Stomach (tissue), 9 donors: ENCODE measurements around the gene ARHGAP24. TPM values are rescaled to one million over a fixed set of nuclear protein-coding genes. Genes with fewer than 3 reads are reported as not detected.

Source experiments
- DNase-seq, 2 donors: peaks; one replicate each; pipeline versions ENCODE4 v3.0.0 to v3.0.0-alpha.2; 2013 to 2019
- H3K27ac ChIP-seq, 5 donors: fragments of 200-600 bp in 4 of 5; sonication (generic) in 4 of 5; one replicate each; pipeline ENCODE4 v1.5.1; 2013 to 2019; ENCODE audit warnings: mild to moderate bottlenecking in 1 of 5, moderate library complexity in 1 of 5
- H3K27me3 ChIP-seq, 3 donors: fragments of 200-600 bp; sonication (generic); one replicate each; pipeline ENCODE4 v1.5.1; 2017 to 2019; ENCODE audit warnings: mixed run types in 1 of 3
- H3K36me3 ChIP-seq, 4 donors: fragments of 200-600 bp; sonication (generic); 1 replicate in 3 of 4; 2 replicates in 1 of 4; pipeline ENCODE4 v1.5.1; 2016 to 2019
- H3K4me1 ChIP-seq, 4 donors: fragments of 200-600 bp; sonication (generic); one replicate each; pipeline ENCODE4 v1.5.1; 2016 to 2019
- H3K4me3 ChIP-seq, 4 donors: fragments of 200-600 bp; sonication (generic) in 3 of 4; one replicate each; pipeline ENCODE4 v1.5.1; 2016 to 2019; ENCODE audit warnings: mild to moderate bottlenecking in 1 of 4
- H3K9me3 ChIP-seq, 4 donors: fragments of 200-600 bp; sonication (generic); one replicate each; pipeline ENCODE4 v1.5.1; 2016 to 2019
- EP300 ChIP-seq: sonication (generic); formaldehyde crosslinking; IDR thresholded peaks from one replicate; pipeline ENCODE4 v1.6.1; 2017; ENCODE audit warnings: antibody characterized with exemption
- POLR2A ChIP-seq, 4 donors: fragments of 450-650 bp; IDR thresholded peaks; one replicate each; pipeline ENCODE4 v1.6.1; 2016; ENCODE audit warnings: antibody characterized with exemption in 4 of 4, control low read depth in 2 of 4, mild to moderate bottlenecking in 1 of 4, moderate library complexity in 1 of 4
- POLR2AphosphoS5 ChIP-seq, 3 donors: sonication (generic); formaldehyde crosslinking; IDR thresholded peaks; one replicate each; pipeline ENCODE4 v1.6.1; 2016; ENCODE audit warnings: antibody characterized with exemption in 3 of 3
- WGBS, 5 donors: extraction: QIAGEN DNeasy Blood & Tissue Kit in 3 of 5; methylation state at CpG; one replicate each; pipeline versions ENCODE4 v1.1.5 to v1.1.7; 2013 to 2018; 5-methylcytosine and 5-hydroxymethylcytosine counted together
- intact Hi-C: fragments of 100-400 bp; cut with DNase I; formaldehyde crosslinking; loops from one replicate; pipeline ENCODE4 v1.15.1; 2023; ENCODE audit warnings: low total_unique reads
- polyA plus RNA-seq, 3 donors: library from polyadenylated mRNA; stranded (reverse); fragments of 200-250 nt; gene quantifications; one replicate each; pipeline ENCODE4 v1.2.3, GENCODE V29; 2013
- total RNA-seq, 5 donors: library from RNA; depleted of rRNA; stranded (reverse); fragments of >200 nt; gene quantifications; one replicate each; pipeline versions ENCODE4 v1.1.0 to v1.2.3, GENCODE V29; 2014 to 2016
- TF ChIP-seq, protein P1 (sequence below), 7 experiments: fragments of 450-650 bp in 4 of 7; fragments of 200-600 bp in 3 of 7; sonication (generic) in 3 of 7; IDR thresholded peaks; one replicate each; pipeline ENCODE4 v1.5.1; 2016 to 2019; ENCODE audit warnings: antibody characterized with exemption in 7 of 7, control low read depth in 2 of 7, mild to moderate bottlenecking in 1 of 7
- donor health status: healthy with polysubstance abuse.
- donor health status: Bipolar disorder and iron deficiency.
- donor health status: healthy.

The ARHGAP24 gene
- total and polyA plus RNA-seq, 8 donors, result 6.4 to 152 (median 33.5) TPM

DNA sequence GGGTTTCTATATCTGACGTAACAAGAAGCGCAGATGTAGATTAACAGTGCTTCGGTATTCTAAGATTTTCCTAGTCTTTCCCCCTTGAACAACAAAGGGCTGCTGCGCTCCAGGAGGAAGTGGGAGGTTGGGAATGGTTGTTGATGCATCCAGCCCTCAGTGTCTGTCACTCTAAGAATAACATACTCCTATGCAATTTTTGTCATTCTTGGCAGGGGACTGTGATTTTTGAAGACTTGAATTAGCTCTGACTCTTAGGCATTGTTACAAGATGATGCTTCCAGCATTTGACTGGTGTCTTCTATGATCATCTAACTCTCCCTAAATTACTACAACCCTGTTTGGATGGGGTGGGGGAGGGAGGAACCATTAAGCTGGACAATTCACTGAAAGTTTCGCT, 394.2 kb downstream of the ARHGAP24 start:
- Histone ChIP-seq H3K36me3 (no peaks in the 10 kb centered on the region), H3K9me3 (no peaks in the 10 kb centered on the region), H3K4me1 (peaks cover 9 to 63% (median 37%) of the 10 kb centered on the region in 4 donors), H3K4me3 (no peak overlapping the region), H3K27me3 (no peaks in the 10 kb centered on the region), H3K27ac (peak overlapping the region in 2 of 5 donors; percentile 68 to 73)
- WGBS, 5 donors, result 73 to 76% (median 75%) methylated on average over 5 of the region's 5 CpGs
- TF ChIP-seq, protein P1, sequence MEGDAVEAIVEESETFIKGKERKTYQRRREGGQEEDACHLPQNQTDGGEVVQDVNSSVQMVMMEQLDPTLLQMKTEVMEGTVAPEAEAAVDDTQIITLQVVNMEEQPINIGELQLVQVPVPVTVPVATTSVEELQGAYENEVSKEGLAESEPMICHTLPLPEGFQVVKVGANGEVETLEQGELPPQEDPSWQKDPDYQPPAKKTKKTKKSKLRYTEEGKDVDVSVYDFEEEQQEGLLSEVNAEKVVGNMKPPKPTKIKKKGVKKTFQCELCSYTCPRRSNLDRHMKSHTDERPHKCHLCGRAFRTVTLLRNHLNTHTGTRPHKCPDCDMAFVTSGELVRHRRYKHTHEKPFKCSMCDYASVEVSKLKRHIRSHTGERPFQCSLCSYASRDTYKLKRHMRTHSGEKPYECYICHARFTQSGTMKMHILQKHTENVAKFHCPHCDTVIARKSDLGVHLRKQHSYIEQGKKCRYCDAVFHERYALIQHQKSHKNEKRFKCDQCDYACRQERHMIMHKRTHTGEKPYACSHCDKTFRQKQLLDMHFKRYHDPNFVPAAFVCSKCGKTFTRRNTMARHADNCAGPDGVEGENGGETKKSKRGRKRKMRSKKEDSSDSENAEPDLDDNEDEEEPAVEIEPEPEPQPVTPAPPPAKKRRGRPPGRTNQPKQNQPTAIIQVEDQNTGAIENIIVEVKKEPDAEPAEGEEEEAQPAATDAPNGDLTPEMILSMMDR (IDR thresholded peaks at IDR 0.05), result no peak
- TF ChIP-seq POLR2A (IDR thresholded peaks at IDR 0.05) (no peak), EP300 (no peak), POLR2AphosphoS5 (IDR thresholded peaks at IDR 0.05) (no peak)
- intact Hi-C loops, result no loop called here
- no peak for DNase-seq

DNA sequence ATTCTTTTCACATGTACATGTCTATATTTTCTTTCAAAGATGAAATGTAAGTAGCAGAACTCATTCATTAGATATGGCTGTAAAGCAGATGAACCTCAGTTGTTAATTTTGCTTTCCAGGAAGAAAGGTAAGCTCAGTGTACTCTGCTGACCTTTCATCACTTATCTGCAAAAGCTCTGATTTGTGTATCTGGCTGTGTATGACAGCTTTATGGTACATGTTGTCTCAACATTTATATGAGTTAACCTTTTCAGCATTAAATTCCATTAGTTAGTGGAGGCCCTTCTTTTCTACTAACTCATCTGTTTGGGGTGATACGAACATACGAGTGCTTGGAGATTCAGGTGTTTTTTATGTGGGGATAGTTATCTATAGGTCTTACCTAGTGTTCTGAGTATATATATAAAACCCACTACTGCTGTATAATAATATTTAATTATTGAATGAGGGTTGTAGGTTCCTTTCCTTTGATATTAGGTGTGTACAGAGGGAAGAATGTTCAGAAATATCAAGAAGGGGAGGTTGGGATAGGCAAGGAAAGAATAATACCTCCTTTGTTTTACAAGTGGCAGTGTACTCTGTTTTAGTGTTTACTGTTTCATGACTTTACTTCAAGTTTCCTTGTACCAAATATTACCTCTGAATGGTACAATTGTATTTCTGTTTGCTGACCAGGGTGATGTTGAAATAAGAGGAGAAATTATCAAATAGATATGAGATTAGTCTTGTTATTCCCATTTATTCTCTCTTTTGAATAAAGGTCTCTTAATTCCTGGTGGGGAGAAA, 395.5 kb downstream of the ARHGAP24 start:
- peak in 1 of 2 donors; percentile 47 for DNase-seq
- TF ChIP-seq, protein P1 (IDR thresholded peaks at IDR 0.05), result no peak
- TF ChIP-seq POLR2A (IDR thresholded peaks at IDR 0.05) (no peak), POLR2AphosphoS5 (IDR thresholded peaks at IDR 0.05) (peak in 1 of 3 donors; percentile 44)
- Histone ChIP-seq H3K4me3 (no peak overlapping the region), H3K4me1 (peaks cover 9 to 63% (median 38%) of the 10 kb centered on the region in 4 donors), H3K9me3 (no peaks in the 10 kb centered on the region), H3K27ac (peak overlapping the region in 4 of 5 donors; percentile 51 to 73 (median 61)), H3K36me3 (no peaks in the 10 kb centered on the region), H3K27me3 (no peaks in the 10 kb centered on the region)
- intact Hi-C loops, result no loop called here
- 32 to 71% (median 47%) methylated on average over 2 of the region's 2 CpGs for WGBS, 5 donors

DNA sequence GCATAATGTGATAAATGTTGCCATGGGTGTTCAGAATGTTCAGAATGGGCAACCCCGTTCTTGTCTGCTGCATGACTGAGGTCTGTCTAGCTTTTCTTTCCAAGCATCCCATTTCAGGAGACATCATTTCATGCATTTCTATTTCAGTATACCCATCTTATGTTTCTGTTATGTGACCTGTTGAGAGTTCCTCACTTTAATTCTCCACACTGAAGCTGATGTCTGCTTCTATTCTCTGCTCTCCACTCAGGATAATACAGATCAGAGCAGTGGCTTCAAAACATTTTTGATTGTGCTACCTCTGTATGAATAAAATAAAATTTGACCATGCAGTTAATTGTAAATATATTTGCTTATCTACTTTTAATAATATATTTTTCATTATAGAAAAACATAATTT, 398.6 kb downstream of the ARHGAP24 start:
- Histone ChIP-seq H3K4me3 (no peak overlapping the region), H3K9me3 (no peaks in the 10 kb centered on the region), H3K27ac (peak overlapping the region in 1 of 5 donors; percentile 73), H3K4me1 (peaks cover 0 to 46% (median 33%) of the 10 kb centered on the region in 4 donors), H3K27me3 (no peaks in the 10 kb centered on the region), H3K36me3 (no peaks in the 10 kb centered on the region)
- DNase-seq, result no peak
- WGBS, 5 donors, result 65 to 100% (median 93%) methylated on average over 1 of the region's 1 CpG
- intact Hi-C loops, result no loop called here
- TF ChIP-seq EP300, result no peak
- TF ChIP-seq POLR2A (IDR thresholded peaks at IDR 0.05), result no peak
- TF ChIP-seq, protein P1 (IDR thresholded peaks at IDR 0.05), result no peak

DNA sequence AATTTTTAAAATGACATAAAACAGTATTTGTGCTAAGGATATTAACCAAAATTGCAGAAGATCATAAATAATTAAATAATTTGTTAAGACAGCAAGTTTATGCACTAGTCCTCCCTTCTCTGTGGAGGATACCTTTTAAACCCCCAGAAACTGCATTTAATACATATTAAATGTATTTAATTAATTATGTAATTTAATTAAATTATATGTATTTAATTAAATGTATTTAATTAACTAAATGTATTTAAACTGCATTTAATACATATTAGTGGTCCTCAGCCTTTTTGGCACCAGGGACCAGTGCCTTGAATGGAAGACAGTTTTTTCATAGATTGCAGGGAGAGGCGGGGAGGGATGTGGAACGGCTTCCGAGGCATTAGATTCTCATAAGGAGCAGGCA, 404.6 kb downstream of the ARHGAP24 start:
- no peak for TF ChIP-seq POLR2AphosphoS5 (IDR thresholded peaks at IDR 0.05)
- TF ChIP-seq, protein P1 (IDR thresholded peaks at IDR 0.05), result no peak
- no peak for TF ChIP-seq EP300
- no peak for TF ChIP-seq POLR2A (IDR thresholded peaks at IDR 0.05)
- Histone ChIP-seq H3K4me3 (no peak overlapping the region), H3K9me3 (no peaks in the 10 kb centered on the region), H3K4me1 (peaks cover 0 to 11% (median 8%) of the 10 kb centered on the region in 4 donors), H3K27ac (no peak overlapping the region), H3K27me3 (no peaks in the 10 kb centered on the region), H3K36me3 (no peaks in the 10 kb centered on the region)
- 87 to 99% (median 93%) methylated on average over 3 of the region's 3 CpGs for WGBS, 5 donors
- DNase-seq, result no peak
- intact Hi-C loops, result no loop called here
